ENCODE results near the gene UROD.

UROD gene

DNA sequence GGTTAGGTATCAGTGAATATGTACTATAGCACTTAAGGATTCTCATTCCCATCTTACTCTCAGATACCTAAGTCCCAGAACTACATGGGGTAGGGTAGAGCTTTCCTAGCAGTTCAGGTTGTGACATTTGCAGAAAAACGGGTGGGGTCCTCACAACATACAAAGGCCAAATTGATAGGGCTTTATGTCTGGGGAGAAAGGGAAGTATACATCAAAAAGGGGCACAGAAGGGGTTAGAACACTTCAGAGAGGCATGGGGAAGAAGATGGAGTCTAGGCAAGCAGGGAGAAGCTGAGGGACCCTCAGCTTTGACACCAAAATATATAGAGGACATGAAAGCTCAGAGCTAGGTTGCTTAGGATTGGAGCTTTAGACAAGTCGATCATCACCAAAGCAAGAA, 3.6 kb downstream of the UROD start:
- no peak for TF ChIP-seq Cebpa-rat (IDR thresholded peaks at IDR 0.05)
- no peak overlapping the region for H3K4me3 ChIP-seq

DNA sequence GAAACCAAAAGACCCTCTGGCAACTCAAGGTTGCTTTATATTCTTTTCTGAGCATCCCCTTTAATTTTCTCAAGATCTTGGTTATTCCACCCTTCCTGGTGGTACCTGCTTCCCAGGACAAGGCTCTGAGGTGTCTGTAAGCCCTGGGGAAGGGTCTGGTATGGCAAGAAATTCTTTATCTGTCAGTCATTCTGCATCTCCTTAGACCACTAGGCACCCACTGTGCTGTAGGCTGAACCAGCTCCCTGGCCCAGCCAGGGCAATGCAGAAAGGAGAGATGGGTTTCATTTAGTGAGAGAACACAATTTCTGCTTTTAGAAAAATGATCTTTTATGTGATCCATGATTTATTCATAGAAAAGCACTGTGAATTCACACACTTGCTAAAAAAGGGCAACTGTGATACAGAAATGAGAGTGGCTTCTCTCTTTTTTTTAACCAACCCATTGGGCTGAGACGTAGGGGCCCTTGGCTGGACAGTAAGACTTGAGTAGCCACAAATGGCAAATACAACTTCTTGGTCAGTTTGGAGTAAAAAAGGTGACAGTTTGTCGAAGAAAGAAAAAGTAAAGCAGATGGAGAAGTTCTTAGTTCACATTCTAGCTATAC, 4.1 kb downstream of the UROD start:
- Histone ChIP-seq H3K4me3 (no peak overlapping the region), H3K4me1 (peaks cover 36% of the 10 kb centered on the region), H3K27ac (no peak overlapping the region), H3K27me3 (no peaks in the 10 kb centered on the region), H3K9ac (no peak overlapping the region), H4K20me1 (no peaks in the 10 kb centered on the region), H3K9me3 (no peaks in the 10 kb centered on the region), H3K36me3 (peaks cover 17% of the 10 kb centered on the region), H3K4me2 (no peak overlapping the region)
- no peak for TF ChIP-seq Cebpa-rat (IDR thresholded peaks at IDR 0.05)

More for the DNA sequence above, 3.6 kb downstream of the UROD start:
- Histone ChIP-seq H4K20me1 (peaks cover 1% of the 10 kb centered on the region; the same call in 1 of the 2 replicates), H3K27ac (no peak overlapping the region), H3K4me1 (peaks cover 36% of the 10 kb centered on the region), H3K9ac (no peak overlapping the region; the same call in 1 of the 2 replicates), H3K4me2 (no peak overlapping the region), H3K27me3 (no peaks in the 10 kb centered on the region), H3K9me3 (no peaks in the 10 kb centered on the region), H3K36me3 (peaks cover 17% of the 10 kb centered on the region)

DNA sequence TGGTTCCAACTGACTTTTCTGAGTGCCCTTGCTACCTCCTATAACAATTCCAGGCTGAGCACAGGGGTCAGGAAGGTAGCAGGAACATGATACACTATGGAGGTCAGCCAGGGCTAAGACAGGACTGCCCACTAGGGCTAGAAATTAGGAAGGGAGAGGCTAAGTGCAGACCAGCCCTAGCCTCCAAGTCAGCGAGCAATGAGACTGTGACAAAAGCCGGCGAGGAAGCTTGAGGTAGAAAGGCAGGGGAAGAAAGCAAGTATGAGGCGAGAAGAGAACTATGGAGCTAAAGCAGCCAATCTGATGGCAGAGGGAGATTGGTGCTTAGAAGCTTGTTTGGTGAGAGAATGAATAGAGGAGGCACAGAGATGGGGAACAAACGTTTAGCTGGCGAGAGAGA, 4.7 kb downstream of the UROD start:
- H3K36me3 ChIP-seq = peaks cover 17% of the 10 kb centered on the region
- no peaks in the 10 kb centered on the region for H4K20me1 ChIP-seq
- TF ChIP-seq Cebpa-rat (IDR thresholded peaks at IDR 0.05) = no peak
- no peaks in the 10 kb centered on the region for H3K27me3 ChIP-seq
- H3K9ac ChIP-seq = no peak overlapping the region
- no peaks in the 10 kb centered on the region for H3K9me3 ChIP-seq
- H3K27ac ChIP-seq = no peak overlapping the region
- H3K4me3 ChIP-seq = no peak overlapping the region
- no peak overlapping the region for H3K4me2 ChIP-seq
- peaks cover 30% of the 10 kb centered on the region for H3K4me1 ChIP-seq

DNA sequence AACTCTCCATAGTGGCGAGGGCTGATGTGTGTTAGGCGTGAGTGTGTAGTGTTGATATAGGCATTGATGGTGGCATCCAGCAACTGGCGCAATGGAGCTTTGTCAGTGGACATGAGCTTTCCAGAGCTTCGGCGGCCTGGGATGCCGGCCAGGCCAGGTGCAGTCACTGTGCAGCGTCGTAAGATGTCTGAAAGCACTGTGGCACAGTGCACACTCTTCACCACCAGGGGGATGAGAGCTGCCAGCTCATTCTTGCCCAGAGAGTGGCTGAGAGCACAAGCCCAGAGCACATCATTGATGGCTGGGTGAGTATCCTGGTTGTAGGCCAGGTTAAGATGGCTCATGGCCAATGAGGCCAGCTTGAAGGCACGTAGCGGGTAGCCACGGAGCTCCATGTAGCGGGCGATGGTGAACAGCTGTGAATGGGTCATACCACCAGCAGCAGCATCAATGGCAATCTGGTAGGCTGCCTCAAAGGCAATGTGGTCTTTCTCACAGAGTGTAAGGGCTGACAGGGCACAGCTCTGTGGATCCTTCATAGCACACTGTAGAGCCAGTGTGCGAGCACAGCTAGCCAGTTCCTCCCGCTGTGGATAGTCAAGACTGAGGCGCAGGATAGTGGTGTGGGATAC, 6.7 kb downstream of the UROD start:
- no peak overlapping the region for H3K4me3 ChIP-seq
- TF ChIP-seq Cebpa-rat (IDR thresholded peaks at IDR 0.05) = no peak
- H3K36me3 ChIP-seq = peaks cover 15% of the 10 kb centered on the region
- no peak overlapping the region for H3K27ac ChIP-seq
- H3K4me2 ChIP-seq = no peak overlapping the region
- H3K9ac ChIP-seq = no peak overlapping the region
- no peaks in the 10 kb centered on the region for H4K20me1 ChIP-seq
- no peaks in the 10 kb centered on the region for H3K9me3 ChIP-seq
- no peaks in the 10 kb centered on the region for H3K27me3 ChIP-seq
- peaks cover 15% of the 10 kb centered on the region for H3K4me1 ChIP-seq

DNA sequence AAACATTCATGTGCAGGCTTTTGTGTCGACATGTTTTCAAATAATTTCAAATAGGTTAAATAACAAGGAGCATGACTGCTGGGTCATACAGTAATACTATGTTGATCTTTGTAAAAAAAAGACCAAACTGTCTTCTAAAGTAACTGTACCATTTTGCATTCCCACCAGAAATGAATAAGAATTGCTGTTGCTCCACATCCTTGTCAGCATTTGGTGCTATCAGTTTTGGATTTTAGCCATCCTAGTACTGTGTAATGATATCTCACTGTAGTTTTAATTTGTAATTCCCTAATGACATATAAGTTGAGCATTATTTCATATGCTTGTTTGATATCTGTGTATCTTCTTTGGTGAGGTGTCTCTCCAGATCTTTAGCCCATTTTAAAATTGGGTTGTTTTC, 11.6 kb downstream of the UROD start:
- no peak for TF ChIP-seq Cebpa-rat (IDR thresholded peaks at IDR 0.05)
- Histone ChIP-seq H3K9ac (no peak overlapping the region), H3K9me3 (no peaks in the 10 kb centered on the region), H3K4me1 (peaks cover 8% of the 10 kb centered on the region), H3K36me3 (no peaks in the 10 kb centered on the region), H3K4me2 (no peak overlapping the region), H4K20me1 (no peaks in the 10 kb centered on the region), H3K4me3 (no peak overlapping the region), H3K27me3 (no peaks in the 10 kb centered on the region), H3K27ac (no peak overlapping the region)

DNA sequence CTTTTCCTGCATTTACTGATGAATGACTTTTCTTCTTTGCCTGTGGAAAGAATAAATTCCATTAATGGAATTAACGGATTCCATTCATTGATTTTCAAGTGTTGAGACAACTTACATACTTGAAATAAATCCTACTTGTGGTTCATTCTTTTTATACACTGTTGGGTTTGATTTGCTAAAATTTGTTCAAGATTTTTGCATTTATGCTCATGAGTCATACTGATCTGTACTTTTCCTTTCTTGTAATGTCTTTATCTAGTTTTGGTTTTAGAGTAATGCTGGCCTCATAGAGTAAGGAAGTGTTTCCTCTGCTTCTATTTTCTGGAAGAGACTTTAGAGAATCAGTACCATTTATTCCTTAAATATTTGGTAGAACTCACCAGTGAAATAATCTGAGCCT, 14.4 kb downstream of the UROD start:
- H4K20me1 ChIP-seq = no peaks in the 10 kb centered on the region
- H3K4me3 ChIP-seq = no peak overlapping the region
- no peak overlapping the region for H3K4me2 ChIP-seq
- H3K36me3 ChIP-seq = no peaks in the 10 kb centered on the region
- no peak overlapping the region for H3K9ac ChIP-seq
- H3K4me1 ChIP-seq = no peaks in the 10 kb centered on the region
- no peak overlapping the region for H3K27ac ChIP-seq
- no peak for TF ChIP-seq Cebpa-rat (IDR thresholded peaks at IDR 0.05)
- no peaks in the 10 kb centered on the region for H3K9me3 ChIP-seq
- H3K27me3 ChIP-seq = no peaks in the 10 kb centered on the region

DNA sequence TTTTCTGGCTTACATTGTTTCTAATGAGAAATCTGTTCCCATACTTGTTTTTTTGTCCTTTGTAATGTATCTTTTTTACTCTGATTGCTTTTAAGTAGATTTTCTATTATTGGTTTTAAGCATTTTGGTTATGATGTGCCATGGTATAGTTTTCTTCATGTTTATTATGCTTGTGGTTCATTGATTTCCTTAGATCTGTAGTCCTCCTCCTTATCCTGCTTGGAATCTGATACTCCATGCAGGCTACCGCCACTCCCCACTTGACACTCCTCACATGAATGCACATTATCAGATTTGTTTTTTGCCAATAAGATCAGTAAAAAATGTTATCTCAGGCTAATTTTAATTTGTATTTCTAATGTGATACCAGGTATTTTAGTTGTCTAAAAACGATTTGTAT, 20.8 kb downstream of the UROD start:
- H3K4me3 ChIP-seq = no peak overlapping the region
- no peak overlapping the region for H3K4me2 ChIP-seq
- H3K36me3 ChIP-seq = no peaks in the 10 kb centered on the region
- TF ChIP-seq Cebpa-rat (IDR thresholded peaks at IDR 0.05) = no peak
- H3K4me1 ChIP-seq = no peaks in the 10 kb centered on the region
- no peak overlapping the region for H3K9ac ChIP-seq
- no peaks in the 10 kb centered on the region for H4K20me1 ChIP-seq
- no peaks in the 10 kb centered on the region for H3K9me3 ChIP-seq
- no peaks in the 10 kb centered on the region for H3K27me3 ChIP-seq
- H3K27ac ChIP-seq = no peak overlapping the region

DNA sequence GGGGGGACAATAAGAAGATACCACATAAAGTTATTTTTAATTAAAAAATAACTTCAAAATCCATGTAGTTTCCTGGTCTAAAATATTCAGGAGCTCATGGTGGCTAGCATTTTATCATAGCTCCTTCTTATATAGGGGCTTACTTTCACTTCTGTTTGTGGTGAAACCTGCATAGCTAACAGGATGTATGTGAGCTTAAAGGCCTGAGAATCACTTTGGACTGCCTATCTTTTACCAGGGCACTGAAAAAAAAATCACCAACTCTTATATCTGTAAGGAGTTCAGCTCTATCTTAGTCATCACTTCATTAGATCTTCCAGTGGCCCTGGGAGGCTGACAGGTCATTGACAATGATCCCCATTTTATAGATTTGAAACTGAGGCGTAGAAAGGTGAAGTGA, 21.3 kb downstream of the UROD start:
- Histone ChIP-seq H3K27me3 (no peaks in the 10 kb centered on the region), H3K36me3 (no peaks in the 10 kb centered on the region), H4K20me1 (no peaks in the 10 kb centered on the region), H3K4me2 (no peak overlapping the region), H3K27ac (no peak overlapping the region), H3K9ac (no peak overlapping the region), H3K9me3 (no peaks in the 10 kb centered on the region), H3K4me1 (no peaks in the 10 kb centered on the region), H3K4me3 (no peak overlapping the region)
- TF ChIP-seq Cebpa-rat (IDR thresholded peaks at IDR 0.05) = no peak

DNA sequence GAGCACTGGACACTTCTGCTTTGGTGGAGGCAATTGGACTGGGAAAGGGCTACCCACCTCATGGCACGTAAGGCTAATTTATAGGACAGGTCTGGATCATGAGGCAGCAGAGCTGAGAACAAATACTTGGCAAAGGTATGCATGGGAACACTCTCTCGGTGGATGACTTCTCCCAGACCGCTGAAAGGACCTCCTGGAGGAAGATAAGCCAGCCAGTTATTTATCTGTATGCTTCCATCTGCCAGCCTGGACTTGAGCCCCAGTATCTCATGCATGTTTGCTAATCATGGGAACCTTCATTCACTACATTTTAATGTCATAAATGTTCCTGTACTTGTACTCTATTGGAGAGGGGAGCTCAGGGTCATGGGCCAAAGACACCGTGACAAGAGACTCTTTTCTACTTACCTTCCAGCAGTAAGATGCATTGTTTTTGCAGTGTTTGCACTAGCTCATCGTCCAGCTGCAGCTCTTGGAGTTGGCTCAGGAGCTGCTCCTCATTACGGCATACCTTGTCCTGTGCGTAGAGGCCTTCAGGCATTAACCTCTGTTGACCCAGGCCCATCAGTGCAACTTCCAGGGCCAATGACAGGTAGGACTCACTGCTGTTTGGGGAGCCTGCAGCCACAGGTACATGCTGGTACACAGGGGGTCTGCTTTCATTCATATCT, 23.7 kb downstream of the UROD start:
- no peak overlapping the region for H3K4me2 ChIP-seq
- TF ChIP-seq Cebpa-rat (IDR thresholded peaks at IDR 0.05) = no peak

DNA sequence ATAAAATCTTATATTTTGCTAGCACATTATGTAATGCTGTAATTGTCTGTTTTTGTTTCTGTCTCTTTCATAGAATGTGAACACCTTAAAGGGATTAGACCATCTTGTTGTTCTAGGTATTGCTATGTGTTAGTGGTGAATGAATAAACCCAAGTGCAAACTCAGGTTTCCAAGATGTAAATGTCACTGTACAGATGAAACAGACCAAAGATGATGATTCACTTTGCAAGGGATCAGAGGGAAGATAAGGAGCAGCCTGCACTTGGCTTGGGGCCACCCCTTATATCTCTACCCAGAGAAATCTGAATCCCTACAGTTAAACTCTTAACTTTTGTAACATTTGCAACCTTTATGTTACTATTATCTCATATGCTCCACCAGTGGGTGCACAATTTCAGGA, 25.4 kb downstream of the UROD start:
- no peaks in the 10 kb centered on the region for H3K4me1 ChIP-seq
- H3K27ac ChIP-seq = no peak overlapping the region
- H3K9me3 ChIP-seq = no peaks in the 10 kb centered on the region
- H4K20me1 ChIP-seq = no peaks in the 10 kb centered on the region
- no peak overlapping the region for H3K4me3 ChIP-seq
- H3K36me3 ChIP-seq = no peaks in the 10 kb centered on the region
- no peak overlapping the region for H3K9ac ChIP-seq
- no peaks in the 10 kb centered on the region for H3K27me3 ChIP-seq
- no peak for TF ChIP-seq Cebpa-rat (IDR thresholded peaks at IDR 0.05)
- H3K4me2 ChIP-seq = no peak overlapping the region

More for the DNA sequence above, 23.7 kb downstream of the UROD start:
- H3K27me3 ChIP-seq = no peaks in the 10 kb centered on the region
- no peak overlapping the region for H3K4me3 ChIP-seq
- no peaks in the 10 kb centered on the region for H4K20me1 ChIP-seq
- no peaks in the 10 kb centered on the region for H3K36me3 ChIP-seq
- H3K9me3 ChIP-seq = no peaks in the 10 kb centered on the region
- H3K27ac ChIP-seq = no peak overlapping the region
- H3K4me1 ChIP-seq = no peaks in the 10 kb centered on the region
- H3K9ac ChIP-seq = no peak overlapping the region

Measured in BLaER1 (cell line).